ENCODE results near the gene SETBP1.
A peak's percentile ranks its signal among the peaks of the same experiment; 100 is the strongest.
"Not testable (repeated sequence)": the region's sequence is repeated elsewhere in the genome, so short reads cannot be mapped to it uniquely, and the experiment has no call there.

The SETBP1 gene

DNA sequence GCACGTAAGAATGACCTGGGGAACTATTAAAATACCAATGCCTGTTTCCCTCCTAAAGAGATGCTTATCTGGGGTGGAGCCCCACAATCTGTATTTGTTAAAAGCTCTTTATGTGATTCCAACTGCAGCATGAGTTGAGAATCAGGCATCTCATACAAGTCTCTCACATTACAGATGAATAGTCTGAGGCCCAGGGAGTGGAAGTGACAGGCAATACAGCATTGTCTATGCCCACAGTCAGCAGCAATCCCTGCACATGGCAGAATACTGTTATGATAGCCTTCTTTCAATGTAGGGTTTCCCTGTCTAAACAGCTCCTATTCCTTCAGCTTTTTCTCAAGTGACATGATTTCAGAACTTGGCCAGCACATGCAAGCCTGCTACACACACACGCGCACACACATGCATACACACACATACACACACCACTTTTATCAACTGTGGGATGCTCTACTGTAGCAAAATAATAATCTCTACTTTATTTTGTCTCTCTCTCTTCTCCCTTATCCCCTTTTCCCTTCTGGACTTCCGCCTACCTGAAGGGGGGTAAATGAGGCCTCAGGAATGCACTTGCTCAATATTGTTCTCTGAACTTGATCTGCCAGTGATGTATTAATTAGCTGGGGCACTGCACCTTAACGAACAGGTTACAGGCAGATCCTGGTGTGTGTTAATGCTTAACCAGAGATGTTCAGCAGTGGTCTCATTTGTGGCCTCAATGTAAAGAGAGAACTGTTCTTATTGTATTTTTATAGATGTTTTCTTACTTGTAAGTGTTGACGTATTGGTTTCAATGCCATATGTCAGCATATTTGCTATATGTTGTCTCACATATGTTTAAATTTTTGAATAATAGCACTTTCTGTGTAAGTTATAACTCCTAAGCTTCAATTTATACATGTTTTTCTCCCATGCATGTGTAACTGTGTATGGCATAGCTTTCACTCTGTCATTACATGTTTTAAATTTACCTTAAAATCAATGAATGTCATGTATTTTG is 116.0 kb downstream of the SETBP1 start:
- no peak for DNase-seq

- peak; percentile 71 to 81 (median 79) for DNase-seq
These were observed 117.9 kb downstream of the SETBP1 start for GRCh38 chr18:44798433-44799048.

- DNase-seq = no peak
These were observed 118.8 kb downstream of the SETBP1 start for GRCh38 chr18:44799382-44799906.

GRCh38 chr18:44799907-44800421 is 119.3 kb downstream of the SETBP1 start:
- peak in 2 of 3 donors; percentile 12 to 22 for DNase-seq

GRCh38 chr18:44800766-44801165 is 120.1 kb downstream of the SETBP1 start:
- not testable (repeated sequence) for DNase-seq

GRCh38 chr18:44801781-44802180 is 121.1 kb downstream of the SETBP1 start:
- DNase-seq = no peak

- DNase-seq = peak in 2 of 3 donors; percentile 21 to 49
These were observed 121.8 kb downstream of the SETBP1 start for GRCh38 chr18:44802508-44802907.

- no peak for DNase-seq
These were observed 122.4 kb downstream of the SETBP1 start for GRCh38 chr18:44803019-44803650.

GRCh38 chr18:44804033-44804432 is 123.3 kb downstream of the SETBP1 start:
- DNase-seq = no peak

- no peak for DNase-seq
These were observed 124.5 kb downstream of the SETBP1 start for GRCh38 chr18:44805176-44805575.

- no peak for DNase-seq
These were observed 125.0 kb downstream of the SETBP1 start for GRCh38 chr18:44805643-44806042.

DNA sequence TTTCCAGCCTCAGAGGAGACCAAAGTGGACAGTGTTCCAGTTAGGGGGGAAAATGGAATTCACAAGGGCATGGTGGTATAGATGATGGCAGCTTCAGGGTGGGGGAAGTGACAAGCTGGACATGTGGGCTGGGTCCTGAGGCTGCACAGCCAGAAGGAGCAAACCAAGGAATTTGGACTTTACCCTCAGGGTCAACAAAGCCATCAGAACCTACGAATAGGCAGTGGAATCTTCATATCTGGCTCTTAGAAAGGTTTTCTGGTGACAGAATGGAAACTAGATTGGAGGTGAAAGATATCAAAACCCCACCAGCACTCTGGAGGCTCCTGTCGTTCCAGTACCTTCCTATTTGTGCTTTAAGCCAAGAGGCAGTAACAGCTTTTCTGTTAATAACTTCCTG is 127.1 kb downstream of the SETBP1 start:
- no peak for DNase-seq

DNA sequence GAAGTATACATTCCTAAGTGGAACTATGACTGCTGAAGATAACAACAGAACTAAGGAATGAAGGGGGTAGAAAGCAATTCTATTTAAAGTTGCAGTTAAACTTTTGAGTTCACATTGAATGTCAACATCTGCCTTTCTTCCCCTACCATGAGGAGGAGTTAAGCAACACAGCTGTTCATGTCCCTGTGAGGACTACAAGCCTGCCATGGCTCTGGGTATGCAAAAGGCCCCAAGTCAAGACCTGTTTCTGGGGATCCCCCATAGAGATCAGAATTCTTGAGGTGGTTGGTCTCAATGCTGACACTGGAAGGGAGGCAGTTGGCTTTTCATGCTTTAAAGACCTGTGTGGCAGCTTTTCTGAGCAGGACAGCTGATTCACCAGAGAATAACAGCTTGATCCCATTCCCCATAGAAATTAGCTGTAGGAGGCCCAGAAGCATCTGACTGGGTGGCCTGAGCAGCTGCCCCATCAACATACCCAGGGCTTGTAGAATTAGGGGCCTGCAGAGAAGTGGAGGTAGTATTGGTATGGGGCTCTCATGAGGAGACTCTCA is 131.0 kb downstream of the SETBP1 start:
- no peak for DNase-seq

GRCh38 chr18:44812426-44812825 is 131.7 kb downstream of the SETBP1 start:
- DNase-seq = no peak

DNA sequence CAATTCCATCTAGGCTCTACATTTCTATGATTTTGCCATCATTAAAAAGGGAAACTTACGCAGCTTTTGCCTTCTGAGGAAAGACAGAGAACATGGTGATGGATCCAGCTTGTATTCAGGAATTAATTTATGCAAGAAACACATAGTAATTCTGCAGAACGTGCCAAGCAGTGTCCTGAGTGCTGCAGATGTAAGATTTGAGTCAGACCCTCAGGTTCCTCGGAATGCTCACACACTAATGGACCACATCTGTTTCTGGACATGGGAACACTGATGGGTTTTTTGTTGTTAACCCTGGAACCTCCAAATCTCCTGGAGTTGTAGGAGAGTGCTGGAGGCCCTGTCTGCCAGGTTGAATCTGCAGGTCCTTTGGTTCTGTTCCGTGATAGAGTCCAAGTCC is 132.9 kb downstream of the SETBP1 start:
- DNase-seq = no peak

DNA sequence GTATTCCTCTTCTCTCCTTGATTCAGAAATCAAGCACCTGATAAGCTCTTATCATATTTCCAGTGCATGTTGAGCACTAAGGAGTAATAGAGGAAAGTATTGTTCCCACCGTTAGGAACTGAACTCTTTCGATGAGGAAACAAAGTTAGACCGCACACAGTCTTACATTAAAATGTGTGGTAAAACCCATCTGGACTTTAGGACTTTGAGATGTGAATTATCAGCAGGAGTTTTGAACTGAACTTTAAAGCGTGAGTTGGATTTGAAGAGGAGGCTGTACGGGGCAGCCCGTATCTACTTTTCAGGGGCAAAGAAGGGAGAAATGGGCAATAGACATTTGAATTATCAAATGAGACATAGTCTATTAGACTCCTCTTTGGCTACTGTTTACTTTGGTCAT is 134.4 kb downstream of the SETBP1 start:
- DNase-seq = no peak

DNA sequence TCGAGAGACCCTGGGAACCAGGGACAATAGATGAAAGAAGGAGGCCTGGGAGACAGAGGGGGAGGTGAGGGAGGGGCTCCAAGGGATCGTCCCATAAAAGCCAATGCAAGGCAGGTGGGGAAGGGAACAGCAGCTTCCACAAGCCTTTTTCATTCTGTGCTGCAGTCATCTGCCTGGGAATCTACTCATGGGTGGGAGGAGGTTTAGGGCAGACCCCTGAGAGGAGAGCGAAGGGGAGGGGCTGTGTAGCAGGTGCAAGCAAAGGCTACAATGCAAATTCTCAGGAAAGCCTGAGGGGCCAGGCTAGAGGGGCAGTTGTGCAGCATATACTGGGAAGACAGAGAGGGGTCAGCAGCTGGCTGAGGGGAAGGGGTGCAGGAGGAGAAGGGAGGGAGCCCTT is 135.4 kb downstream of the SETBP1 start:
- DNase-seq = no peak

GRCh38 chr18:44816477-44816876 is 135.8 kb downstream of the SETBP1 start:
- no peak for DNase-seq

GRCh38 chr18:44817831-44818473 is 137.3 kb downstream of the SETBP1 start:
- no peak for DNase-seq

GRCh38 chr18:44818668-44819403 is 138.1 kb downstream of the SETBP1 start:
- DNase-seq = peak in 2 of 3 donors; percentile 33 to 35

- DNase-seq = no peak
These were observed 139.3 kb downstream of the SETBP1 start for GRCh38 chr18:44819944-44820510.

Data from suppressor macrophage treated with lipopolysaccharide for 1 hour (primary cell).